T-helper 17 cell (primary cell): ENCODE data around the gene PTPRD. TPM values are rescaled to one million over a fixed set of nuclear protein-coding genes. Genes with fewer than 3 reads are reported as not detected.

Experiments
- ATAC-seq: fragments of 150-1000 bp; cut with Tn5 transposase; 2 replicates; pipeline ENCODE4 v1.10.0; 2021; ENCODE audit warnings: mild to moderate bottlenecking, moderate library complexity
- DNase-seq, 3 donors: peaks; one replicate each; pipeline versions ENCODE4 v3.0.0 to v3.0.0-alpha.2; 2020 to 2021
- H3K9me3 ChIP-seq: one replicate; pipeline ENCODE4 v1.7.0; 2013; ENCODE audit warnings: low read length, mild to moderate bottlenecking; ENCODE audit not compliant: control insufficient read depth, poor library complexity, severe bottlenecking
- H3K27ac Mint-ChIP-seq: one replicate; pipeline ENCODE4 v1.8.0; 2022; ENCODE audit warnings: mild to moderate bottlenecking, moderate library complexity, mixed read lengths
- H3K27me3 Mint-ChIP-seq: one replicate; pipeline ENCODE4 v1.8.0; 2022; ENCODE audit warnings: mixed read lengths
- H3K36me3 Mint-ChIP-seq: one replicate; pipeline ENCODE4 v1.8.0; 2022; ENCODE audit warnings: low read depth, mixed read lengths
- H3K4me1 Mint-ChIP-seq: one replicate; pipeline ENCODE4 v1.8.0; 2022; ENCODE audit warnings: mild to moderate bottlenecking, mixed read lengths
- H3K4me3 Mint-ChIP-seq: one replicate; pipeline ENCODE4 v1.8.0; 2022; ENCODE audit warnings: mild to moderate bottlenecking, moderate library complexity, mixed read lengths
- total RNA-seq, 4 donors: library from RNA in 2 of 4; stranded (reverse) in 2 of 4; gene quantifications; one replicate each; pipeline ENCODE4 v1.2.3 and lab custom pipeline; 2022 to 2026

The PTPRD gene
- total RNA-seq, 2 donors from 2014 or later = not detected

DNA sequence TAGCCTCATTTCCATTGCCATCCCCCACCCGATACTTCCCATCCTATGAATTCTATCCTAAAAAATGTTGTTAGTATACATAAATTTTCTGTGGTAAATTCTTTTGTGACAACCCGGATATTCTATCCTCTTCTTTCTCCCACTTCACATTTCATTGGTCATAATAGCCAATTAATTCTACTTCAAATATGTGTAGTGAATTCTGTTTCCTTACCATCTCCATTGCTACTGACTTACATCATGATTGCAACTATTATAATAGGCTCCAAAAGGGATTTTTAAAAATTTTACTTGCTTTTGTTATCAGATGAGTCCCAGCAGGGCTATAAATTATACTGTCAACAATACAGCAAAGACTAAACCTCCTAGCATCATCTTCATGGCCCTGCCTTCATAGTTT, 1326.8 kb downstream of the PTPRD start:
- ATAC-seq (no peak), DNase-seq (no peak)
- Mint-ChIP-seq H3K27me3 (no peaks in the 10 kb centered on the region), H3K4me3 (no peak overlapping the region), H3K4me1 (no peaks in the 10 kb centered on the region), H3K36me3 (no peaks in the 10 kb centered on the region), H3K27ac (no peak overlapping the region)
- H3K9me3 ChIP-seq = no peaks in the 10 kb centered on the region

DNA sequence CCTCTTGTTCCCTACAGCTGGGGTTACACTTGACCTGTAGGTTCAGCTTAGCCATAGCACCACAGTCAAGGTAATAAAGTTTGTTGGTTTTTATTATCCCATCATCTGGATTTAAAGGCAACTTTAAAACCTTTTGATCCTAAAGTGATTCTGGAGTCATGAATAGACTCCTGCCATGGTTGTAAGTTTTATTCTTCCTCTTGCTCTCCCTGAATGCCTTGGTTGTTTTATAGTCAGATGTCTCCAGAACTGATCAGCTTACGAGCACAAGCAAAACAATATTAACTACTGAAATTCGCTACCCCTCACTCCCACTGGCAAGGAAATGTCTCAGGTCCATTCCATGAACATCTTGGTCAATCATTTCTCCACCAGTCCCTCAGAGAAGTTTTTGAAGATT, 1328.6 kb downstream of the PTPRD start:
- no peak for ATAC-seq
- DNase-seq = no peak
- no peak overlapping the region for H3K27ac Mint-ChIP-seq
- H3K27me3 Mint-ChIP-seq = no peaks in the 10 kb centered on the region
- no peak overlapping the region for H3K4me3 Mint-ChIP-seq
- no peaks in the 10 kb centered on the region for H3K4me1 Mint-ChIP-seq
- no peaks in the 10 kb centered on the region for H3K36me3 Mint-ChIP-seq
- H3K9me3 ChIP-seq = no peaks in the 10 kb centered on the region

DNA sequence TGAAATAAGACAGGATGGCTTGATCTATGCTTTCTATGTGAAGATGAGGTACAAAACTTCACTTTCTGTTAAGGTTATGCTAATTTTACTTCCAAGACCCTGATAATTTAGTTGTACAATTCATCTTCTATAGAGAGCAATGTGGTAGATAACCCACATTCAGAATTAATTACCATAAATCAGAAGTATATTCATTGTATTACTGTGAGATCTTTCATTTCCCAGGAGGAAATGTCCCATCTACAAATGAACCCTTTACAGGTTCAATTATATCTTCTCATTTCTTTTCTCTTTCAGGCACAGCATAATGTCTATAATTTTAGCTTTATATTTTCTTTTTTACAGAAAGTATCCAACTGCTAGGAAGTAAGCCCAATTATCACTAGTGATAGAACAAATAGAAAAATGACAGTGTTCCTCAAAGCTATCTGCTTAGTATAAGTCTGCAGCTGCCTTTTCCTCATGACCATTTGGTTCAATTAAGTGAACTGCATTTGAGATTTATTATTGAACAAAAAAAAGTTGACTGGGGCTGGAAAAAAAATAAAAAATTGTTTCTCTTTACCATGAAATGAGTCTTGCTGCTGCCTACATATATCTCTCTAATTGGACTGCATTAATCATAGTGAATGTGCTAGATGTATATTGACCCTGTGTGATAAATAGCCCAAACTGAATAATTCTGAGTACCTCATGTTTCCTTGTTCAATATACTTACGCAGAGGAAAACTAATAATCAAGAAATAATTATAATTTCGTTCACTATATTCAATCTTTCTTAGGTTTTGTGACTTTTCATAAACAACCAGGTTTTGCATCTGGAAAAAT, 1329.4 kb downstream of the PTPRD start:
- Mint-ChIP-seq H3K27ac (no peak overlapping the region), H3K36me3 (no peaks in the 10 kb centered on the region), H3K4me1 (no peaks in the 10 kb centered on the region), H3K4me3 (no peak overlapping the region), H3K27me3 (no peaks in the 10 kb centered on the region)
- ATAC-seq (no peak), DNase-seq (no peak)
- no peaks in the 10 kb centered on the region for H3K9me3 ChIP-seq

DNA sequence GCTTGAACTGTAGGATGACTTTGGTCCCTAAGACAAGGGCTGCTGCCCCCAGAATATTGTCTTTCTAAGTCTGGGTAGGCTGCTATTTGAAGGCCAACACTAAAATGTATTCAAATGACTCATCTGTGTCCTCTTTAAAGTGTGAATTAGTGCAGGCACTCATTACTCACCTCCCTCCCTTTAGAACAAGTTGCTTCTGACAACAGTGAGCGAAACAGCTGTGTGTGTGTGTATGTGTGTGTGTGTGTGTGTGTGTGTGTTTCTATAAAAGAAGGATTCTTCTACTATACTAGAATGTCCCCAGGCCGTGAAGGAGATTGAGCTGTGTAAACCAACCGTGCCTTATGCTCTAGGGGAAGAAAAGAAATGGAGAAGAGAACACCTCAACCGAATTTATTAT, 1337.2 kb downstream of the PTPRD start:
- H3K36me3 Mint-ChIP-seq = no peaks in the 10 kb centered on the region
- H3K9me3 ChIP-seq = no peaks in the 10 kb centered on the region
- no peak overlapping the region for H3K4me3 Mint-ChIP-seq
- ATAC-seq (no peak), DNase-seq (no peak)
- H3K27ac Mint-ChIP-seq = no peak overlapping the region
- no peaks in the 10 kb centered on the region for H3K4me1 Mint-ChIP-seq
- no peaks in the 10 kb centered on the region for H3K27me3 Mint-ChIP-seq

DNA sequence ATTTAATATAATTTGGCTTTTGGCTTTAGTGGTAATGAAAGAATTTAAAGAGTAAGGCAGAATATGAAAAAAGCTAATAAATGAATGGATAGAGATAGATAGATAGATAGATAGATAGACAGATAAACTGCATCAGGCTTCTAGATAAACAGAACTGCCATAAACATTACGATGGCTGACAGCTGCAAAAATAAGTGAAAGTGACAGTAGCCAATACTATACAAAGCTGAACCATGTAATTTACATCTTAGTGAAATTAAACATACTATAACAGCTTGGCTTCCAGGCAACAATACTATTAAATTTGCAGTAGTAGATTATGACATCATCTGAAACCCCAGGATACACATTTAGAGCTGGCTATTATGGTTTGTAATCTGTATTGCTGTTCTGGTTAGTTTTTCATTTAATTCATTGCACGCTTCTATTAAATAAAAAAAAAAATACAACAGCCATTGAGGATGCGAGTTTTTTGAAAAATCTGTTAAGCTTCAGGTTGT, 1354.8 kb downstream of the PTPRD start:
- H3K4me1 Mint-ChIP-seq = no peaks in the 10 kb centered on the region
- ATAC-seq = no peak
- no peak overlapping the region for H3K27ac Mint-ChIP-seq
- H3K27me3 Mint-ChIP-seq = no peaks in the 10 kb centered on the region
- H3K9me3 ChIP-seq = no peaks in the 10 kb centered on the region
- DNase-seq = no peak
- H3K36me3 Mint-ChIP-seq = no peaks in the 10 kb centered on the region
- no peak overlapping the region for H3K4me3 Mint-ChIP-seq

DNA sequence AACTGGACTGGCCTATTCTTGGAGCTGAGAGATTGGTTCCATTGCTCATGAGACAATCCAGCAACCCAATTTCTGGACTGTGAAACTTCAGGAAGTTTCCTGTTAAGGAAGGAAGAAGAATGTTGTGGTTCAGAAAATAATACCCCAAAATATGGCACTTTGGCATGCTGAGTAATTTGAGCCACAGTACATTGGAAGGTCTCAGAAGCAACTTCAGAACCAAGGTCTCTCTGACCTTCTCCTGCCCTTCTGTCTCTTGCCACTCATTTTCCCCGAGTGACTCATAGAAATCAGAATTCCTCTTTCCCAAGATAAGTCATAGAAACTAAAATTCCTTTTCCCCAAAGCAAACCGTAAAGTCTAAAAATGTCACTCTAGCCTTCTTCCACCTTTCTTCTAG, 1366.1 kb downstream of the PTPRD start:
- no peak for ATAC-seq
- no peaks in the 10 kb centered on the region for H3K4me1 Mint-ChIP-seq
- H3K9me3 ChIP-seq = peaks cover 4% of the 10 kb centered on the region
- H3K4me3 Mint-ChIP-seq = no peak overlapping the region
- H3K36me3 Mint-ChIP-seq = no peaks in the 10 kb centered on the region
- H3K27ac Mint-ChIP-seq = no peak overlapping the region
- H3K27me3 Mint-ChIP-seq = no peaks in the 10 kb centered on the region
- DNase-seq = no peak

DNA sequence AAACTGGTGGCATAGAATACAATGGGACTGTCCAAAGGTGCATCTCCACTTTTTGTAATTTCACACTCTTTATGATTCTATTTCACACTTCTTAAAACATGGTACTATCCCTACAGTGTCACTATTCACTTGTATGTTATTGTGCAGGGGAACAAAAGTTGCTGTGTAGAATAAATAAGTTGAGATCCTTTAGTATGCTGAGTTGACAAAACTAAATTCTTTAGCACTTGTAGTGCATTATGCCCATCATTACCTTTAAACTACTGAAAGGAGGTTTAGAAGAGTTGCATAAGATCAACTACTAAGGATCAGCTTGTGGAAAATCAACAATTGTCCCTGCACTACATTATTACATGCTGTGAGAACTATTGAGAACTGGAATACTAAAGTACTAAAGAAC, 1380.9 kb downstream of the PTPRD start:
- Mint-ChIP-seq H3K27me3 (no peaks in the 10 kb centered on the region), H3K36me3 (no peaks in the 10 kb centered on the region), H3K4me3 (no peak overlapping the region), H3K4me1 (no peaks in the 10 kb centered on the region), H3K27ac (no peak overlapping the region)
- H3K9me3 ChIP-seq = no peaks in the 10 kb centered on the region
- no peak for ATAC-seq
- no peak for DNase-seq

DNA sequence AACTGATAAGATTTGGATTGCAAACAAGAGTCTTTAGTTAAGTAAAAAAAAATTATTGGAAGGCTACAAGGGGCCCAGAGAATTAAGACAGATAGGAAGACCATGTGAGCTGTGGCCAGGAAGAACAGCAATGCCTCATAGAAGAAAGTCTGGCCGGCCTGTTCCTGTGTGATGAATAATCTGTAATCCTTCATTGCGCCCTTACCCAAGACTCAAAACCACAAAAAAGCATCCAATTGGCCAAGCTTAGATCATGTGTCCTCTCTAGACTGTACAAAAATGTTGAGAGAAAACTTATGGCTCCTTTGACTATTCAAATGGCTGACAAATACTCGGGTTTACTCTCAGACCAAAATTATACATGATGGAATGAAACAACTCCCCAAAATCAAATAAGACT, 1383.5 kb downstream of the PTPRD start:
- Mint-ChIP-seq H3K27me3 (no peaks in the 10 kb centered on the region), H3K27ac (no peak overlapping the region), H3K36me3 (no peaks in the 10 kb centered on the region), H3K4me3 (no peak overlapping the region), H3K4me1 (no peaks in the 10 kb centered on the region)
- DNase-seq (no peak), ATAC-seq (no peak)
- no peaks in the 10 kb centered on the region for H3K9me3 ChIP-seq

DNA sequence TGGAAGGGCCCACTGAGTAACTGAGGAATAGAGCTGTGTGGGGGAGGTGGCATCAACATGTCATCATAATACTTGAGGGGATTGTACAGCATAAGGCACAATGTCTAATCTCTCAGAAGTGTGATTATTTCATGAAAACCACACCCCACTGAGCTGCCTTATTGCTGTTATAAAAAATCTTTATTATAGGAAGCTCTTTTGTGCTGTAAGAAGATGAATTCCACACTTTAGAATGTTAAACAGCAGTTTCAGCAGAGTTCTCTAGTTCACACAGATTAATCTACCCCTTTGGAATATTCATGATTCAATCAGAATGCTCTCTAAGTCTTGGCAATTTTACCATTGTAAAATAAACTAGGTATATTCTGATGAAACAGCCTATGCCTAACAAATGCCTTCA, 1389.6 kb downstream of the PTPRD start:
- Mint-ChIP-seq H3K4me3 (no peak overlapping the region), H3K36me3 (no peaks in the 10 kb centered on the region), H3K4me1 (no peaks in the 10 kb centered on the region), H3K27me3 (no peaks in the 10 kb centered on the region), H3K27ac (no peak overlapping the region)
- no peak for DNase-seq
- no peaks in the 10 kb centered on the region for H3K9me3 ChIP-seq
- no peak for ATAC-seq

DNA sequence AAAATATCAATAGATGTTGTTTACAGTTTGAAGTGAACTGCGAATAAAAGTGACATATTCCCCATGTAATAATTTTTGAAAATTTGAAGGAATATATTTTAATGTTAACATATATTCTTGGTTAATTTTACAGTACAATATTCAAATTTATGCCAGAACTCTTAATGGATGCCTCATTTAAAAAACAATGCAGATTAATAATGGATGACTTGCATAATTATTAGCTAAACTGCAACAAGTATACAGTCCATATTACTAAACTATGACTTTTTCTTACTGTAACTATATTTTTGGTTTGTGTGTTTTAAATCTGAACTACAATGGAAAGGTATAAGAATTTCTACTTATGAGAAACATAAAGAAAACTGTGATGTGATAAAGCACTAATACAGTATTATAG, 1390.1 kb downstream of the PTPRD start:
- ATAC-seq = no peak
- H3K36me3 Mint-ChIP-seq = no peaks in the 10 kb centered on the region
- no peak overlapping the region for H3K27ac Mint-ChIP-seq
- no peaks in the 10 kb centered on the region for H3K4me1 Mint-ChIP-seq
- H3K9me3 ChIP-seq = no peaks in the 10 kb centered on the region
- no peaks in the 10 kb centered on the region for H3K27me3 Mint-ChIP-seq
- no peak for DNase-seq
- H3K4me3 Mint-ChIP-seq = no peak overlapping the region

DNA sequence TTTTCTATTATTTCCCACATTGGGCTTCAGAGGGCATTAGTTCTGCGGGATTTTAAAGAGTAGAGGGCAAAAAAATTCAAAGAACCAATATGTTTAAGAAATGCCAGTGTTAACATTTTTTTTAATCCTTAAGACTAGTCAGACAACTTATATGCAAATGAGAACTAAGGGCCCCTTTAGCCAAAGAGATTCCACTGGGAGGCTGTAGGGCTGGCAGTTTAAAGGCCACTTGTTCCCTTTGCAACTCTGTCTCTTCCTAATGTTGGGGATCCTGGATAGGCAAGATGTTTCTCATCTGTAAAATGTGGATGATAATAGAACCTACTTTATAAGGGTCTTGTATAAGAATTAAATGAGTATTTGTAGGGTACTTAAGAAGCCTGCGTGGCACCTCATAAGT, 1395.9 kb downstream of the PTPRD start:
- no peak overlapping the region for H3K27ac Mint-ChIP-seq
- no peaks in the 10 kb centered on the region for H3K9me3 ChIP-seq

DNA sequence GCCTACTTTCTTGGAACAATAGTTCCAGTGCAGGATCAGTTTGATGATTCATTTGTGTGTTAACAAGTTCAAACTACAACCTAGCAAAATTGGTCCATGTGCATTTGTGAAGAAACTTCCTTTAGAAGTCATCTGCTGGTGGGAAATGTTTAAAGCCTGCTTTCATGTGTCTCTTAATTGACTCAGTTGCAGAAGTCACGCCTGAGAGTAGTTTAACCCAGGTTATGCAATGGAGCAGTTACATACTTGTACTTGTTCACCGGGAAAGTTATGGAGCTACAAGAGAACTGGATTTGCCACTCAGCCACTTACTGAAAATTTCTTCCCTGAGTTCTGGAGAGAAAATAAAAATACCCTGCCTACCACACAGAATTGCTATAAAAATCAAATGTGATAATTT, 1397.8 kb downstream of the PTPRD start:
- ATAC-seq = no peak
- Mint-ChIP-seq H3K36me3 (no peaks in the 10 kb centered on the region), H3K4me3 (no peak overlapping the region)

More for the DNA sequence above, 1395.9 kb downstream of the PTPRD start:
- no peaks in the 10 kb centered on the region for H3K4me1 Mint-ChIP-seq
- H3K4me3 Mint-ChIP-seq = no peak overlapping the region
- ATAC-seq = no peak
- DNase-seq = no peak
- no peaks in the 10 kb centered on the region for H3K36me3 Mint-ChIP-seq
- no peaks in the 10 kb centered on the region for H3K27me3 Mint-ChIP-seq

DNA sequence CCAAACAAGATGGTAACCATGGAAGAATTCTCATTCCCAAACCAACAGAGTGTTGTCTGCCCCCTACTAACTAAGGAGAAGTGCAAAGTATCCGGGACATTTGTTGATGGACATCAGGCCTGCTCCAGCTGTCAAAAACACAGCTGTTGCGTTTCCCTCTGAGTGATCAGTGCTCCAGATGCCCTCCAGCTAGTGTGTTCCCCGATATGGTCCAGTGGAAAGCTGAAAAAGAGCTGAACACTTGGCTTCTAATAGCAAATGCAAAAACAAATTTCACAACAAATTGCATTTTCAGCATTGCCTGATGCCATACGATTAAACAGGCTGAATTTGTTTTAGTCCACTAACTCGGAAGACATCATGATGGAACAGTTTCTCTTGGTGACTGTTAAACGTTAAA, 1398.7 kb downstream of the PTPRD start:
- Mint-ChIP-seq H3K27ac (no peak overlapping the region), H3K36me3 (no peaks in the 10 kb centered on the region), H3K4me1 (no peaks in the 10 kb centered on the region), H3K27me3 (no peaks in the 10 kb centered on the region), H3K4me3 (no peak overlapping the region)
- no peak for DNase-seq
- no peaks in the 10 kb centered on the region for H3K9me3 ChIP-seq
- no peak for ATAC-seq

More for the DNA sequence above, 1397.8 kb downstream of the PTPRD start:
- H3K4me1 Mint-ChIP-seq = no peaks in the 10 kb centered on the region
- H3K27ac Mint-ChIP-seq = no peak overlapping the region
- no peaks in the 10 kb centered on the region for H3K9me3 ChIP-seq
- DNase-seq = no peak
- no peaks in the 10 kb centered on the region for H3K27me3 Mint-ChIP-seq

DNA sequence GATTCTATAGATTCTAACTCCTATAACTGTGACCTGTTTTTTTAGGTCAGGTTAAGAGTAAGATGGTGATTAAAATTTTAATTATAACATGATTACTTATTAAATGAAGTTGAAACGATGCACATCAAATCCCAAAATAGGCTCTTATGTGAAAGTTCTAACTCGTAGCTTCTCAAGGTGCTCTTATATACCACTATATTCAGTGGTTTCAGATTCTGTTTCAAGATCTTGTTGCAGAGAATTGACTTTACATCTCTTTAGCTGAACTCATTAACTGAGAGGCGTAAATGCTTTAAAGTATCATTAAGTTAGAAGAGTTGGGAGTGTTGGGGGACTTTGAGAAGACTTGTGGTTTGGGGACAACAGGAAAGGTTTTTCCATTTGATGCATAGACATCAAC, 1399.8 kb downstream of the PTPRD start:
- no peak for ATAC-seq
- H3K9me3 ChIP-seq = no peaks in the 10 kb centered on the region
- no peaks in the 10 kb centered on the region for H3K36me3 Mint-ChIP-seq
- H3K4me1 Mint-ChIP-seq = no peaks in the 10 kb centered on the region
- no peak for DNase-seq
- no peak overlapping the region for H3K4me3 Mint-ChIP-seq
- H3K27ac Mint-ChIP-seq = no peak overlapping the region
- no peaks in the 10 kb centered on the region for H3K27me3 Mint-ChIP-seq
